Activated CD8-positive, alpha-beta memory T cell treated with anti-CD3 and anti-CD28 coated beads, Interleukin-2, amount 50 U/mL, for 48 hours (primary cell): ENCODE results near the gene KRT73.

Source experiments
- DNase-seq: peaks from one replicate; pipeline ENCODE4 v3.0.0-alpha.2; 2020

The KRT73 gene

GRCh38 chr12:52618216-52618615 is at the start of gene KRT73:
TSS of gene KRT73 (minus strand) at chr12:52618559. CDS start at chr12:52618524, 35 bp downstream.
- DNase-seq = no peak

GRCh38 chr12:52667931-52668330 is 49.6 kb upstream of the KRT73 start:
- no peak for DNase-seq

GRCh38 chr12:52667509-52667908 is 49.1 kb upstream of the KRT73 start:
- DNase-seq = no peak

GRCh38 chr12:52666471-52666870 is 48.1 kb upstream of the KRT73 start:
- DNase-seq = no peak

- DNase-seq = no peak
These were observed 45.1 kb upstream of the KRT73 start for GRCh38 chr12:52663420-52663819.

GRCh38 chr12:52662918-52663229 is 44.5 kb upstream of the KRT73 start:
- DNase-seq = no peak

- DNase-seq = no peak
These were observed 43.9 kb upstream of the KRT73 start for GRCh38 chr12:52662093-52662917.

- no peak for DNase-seq
These were observed 43.3 kb upstream of the KRT73 start for GRCh38 chr12:52661668-52662067.

GRCh38 chr12:52660934-52661499 is 42.7 kb upstream of the KRT73 start:
- no peak for DNase-seq

- no peak for DNase-seq
These were observed 41.6 kb upstream of the KRT73 start for GRCh38 chr12:52659951-52660350.

GRCh38 chr12:52659395-52659794 is 41.0 kb upstream of the KRT73 start:
- no peak for DNase-seq

- no peak for DNase-seq
These were observed 39.8 kb upstream of the KRT73 start for GRCh38 chr12:52658196-52658595.

- DNase-seq = no peak
These were observed 39.0 kb upstream of the KRT73 start for GRCh38 chr12:52657250-52657902.

- no peak for DNase-seq
These were observed 38.3 kb upstream of the KRT73 start for GRCh38 chr12:52656616-52657015.

- no peak for DNase-seq
These were observed 37.4 kb upstream of the KRT73 start for GRCh38 chr12:52655720-52656124.

GRCh38 chr12:52655251-52655650 is 36.9 kb upstream of the KRT73 start:
- no peak for DNase-seq

GRCh38 chr12:52651726-52652261 is 33.4 kb upstream of the KRT73 start, which contains the start of gene KRT2:
TSS of gene KRT2 (minus strand) at chr12:52652211. CDS start at chr12:52652142, 69 bp downstream.
- no peak for DNase-seq

GRCh38 chr12:52650520-52651081 is 32.2 kb upstream of the KRT73 start:
- no peak for DNase-seq

GRCh38 chr12:52649066-52649465 is 30.7 kb upstream of the KRT73 start:
- no peak for DNase-seq

GRCh38 chr12:52648012-52648550 is 29.7 kb upstream of the KRT73 start:
- no peak for DNase-seq

- DNase-seq = no peak
These were observed 29.2 kb upstream of the KRT73 start for GRCh38 chr12:52647601-52648000.

- DNase-seq = no peak
These were observed 28.3 kb upstream of the KRT73 start for GRCh38 chr12:52646613-52647012.

GRCh38 chr12:52645982-52646381 is 27.6 kb upstream of the KRT73 start:
- no peak for DNase-seq
